GM18526 (cell line): Measurements from ENCODE around the gene DDR1.

ENCODE experiments used
- POLR2A ChIP-seq: IDR thresholded peaks from 3 replicates; pipeline ENCODE4 v1.6.1; 2011; ENCODE audit not compliant: insufficient read length; ENCODE audit errors: extremely low read depth

Gene DDR1

GRCh38 chr6:30845183-30845582 lies 39.1 kb upstream of the DDR1 start:
- no peak for TF ChIP-seq POLR2A

GRCh38 chr6:30847421-30847970 lies 36.8 kb upstream of the DDR1 start:
- TF ChIP-seq POLR2A = no peak

DNA sequence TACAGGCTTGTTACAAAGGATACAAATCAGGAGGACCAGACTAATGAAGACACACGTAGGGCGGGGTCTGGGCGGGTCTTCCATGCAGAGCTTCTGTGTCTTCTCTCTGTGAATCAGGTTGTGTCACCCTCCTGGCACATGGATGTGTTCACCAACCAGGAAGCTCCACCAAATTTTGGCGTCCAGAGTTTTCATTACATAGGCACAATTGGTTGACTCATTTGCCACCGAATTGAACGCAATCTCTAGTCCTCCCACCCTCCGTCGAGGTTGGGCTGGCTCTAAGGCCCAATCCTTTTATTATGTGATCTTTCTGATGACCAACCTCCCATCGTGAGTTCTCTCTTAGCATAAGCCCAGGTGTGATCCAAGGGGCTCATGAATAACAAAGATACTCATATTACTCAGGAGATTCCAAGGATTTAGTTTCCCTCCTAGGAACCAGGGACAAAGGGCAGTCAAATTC lies 36.3 kb upstream of the DDR1 start:
- TF ChIP-seq POLR2A = no peak

GRCh38 chr6:30849903-30850651 lies 34.2 kb upstream of the DDR1 start:
- TF ChIP-seq POLR2A = no peak

DNA sequence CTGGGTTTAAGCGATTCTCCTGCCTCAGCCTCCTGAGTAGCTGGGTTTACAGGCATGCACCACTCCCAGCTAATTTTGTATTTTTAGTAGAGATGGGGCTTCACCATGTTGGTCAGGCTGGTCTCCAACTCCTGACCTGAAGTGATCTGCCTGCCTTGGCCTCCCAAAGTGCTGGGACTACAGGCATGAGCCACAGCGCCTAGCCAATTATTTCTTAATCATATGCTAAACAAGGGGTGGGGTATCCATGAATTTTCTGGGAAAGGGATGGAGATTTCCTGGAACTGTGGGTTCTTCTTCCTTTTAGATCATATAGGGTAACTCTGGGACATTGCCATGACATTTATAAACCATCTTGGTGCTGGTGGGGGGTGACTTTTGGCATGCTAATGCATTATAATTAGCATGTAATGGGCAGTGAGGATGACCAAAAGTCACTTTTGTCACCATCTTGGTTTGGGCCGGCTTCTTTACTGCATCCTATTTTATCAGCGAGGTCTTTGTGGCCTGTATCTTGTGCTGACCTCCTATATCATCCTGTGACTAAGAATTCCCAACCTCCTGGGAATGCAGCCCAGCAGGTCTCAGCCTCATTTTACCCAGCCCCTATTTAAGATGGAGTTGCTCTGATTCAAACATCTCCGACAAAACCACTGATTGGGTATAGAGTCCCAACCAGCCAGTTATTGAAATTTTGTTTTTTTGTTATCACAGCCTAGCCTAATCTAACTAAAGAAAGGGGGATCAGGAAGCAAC lies 29.9 kb upstream of the DDR1 start:
- no peak for TF ChIP-seq POLR2A

GRCh38 chr6:30855429-30856075 lies 28.8 kb upstream of the DDR1 start:
- TF ChIP-seq POLR2A = no peak

- TF ChIP-seq POLR2A = no peak
Measured at GRCh38 chr6:30857112-30857511, 27.2 kb upstream of the DDR1 start.

- no peak for TF ChIP-seq POLR2A
Measured at GRCh38 chr6:30857549-30857948, 26.8 kb upstream of the DDR1 start.

DNA sequence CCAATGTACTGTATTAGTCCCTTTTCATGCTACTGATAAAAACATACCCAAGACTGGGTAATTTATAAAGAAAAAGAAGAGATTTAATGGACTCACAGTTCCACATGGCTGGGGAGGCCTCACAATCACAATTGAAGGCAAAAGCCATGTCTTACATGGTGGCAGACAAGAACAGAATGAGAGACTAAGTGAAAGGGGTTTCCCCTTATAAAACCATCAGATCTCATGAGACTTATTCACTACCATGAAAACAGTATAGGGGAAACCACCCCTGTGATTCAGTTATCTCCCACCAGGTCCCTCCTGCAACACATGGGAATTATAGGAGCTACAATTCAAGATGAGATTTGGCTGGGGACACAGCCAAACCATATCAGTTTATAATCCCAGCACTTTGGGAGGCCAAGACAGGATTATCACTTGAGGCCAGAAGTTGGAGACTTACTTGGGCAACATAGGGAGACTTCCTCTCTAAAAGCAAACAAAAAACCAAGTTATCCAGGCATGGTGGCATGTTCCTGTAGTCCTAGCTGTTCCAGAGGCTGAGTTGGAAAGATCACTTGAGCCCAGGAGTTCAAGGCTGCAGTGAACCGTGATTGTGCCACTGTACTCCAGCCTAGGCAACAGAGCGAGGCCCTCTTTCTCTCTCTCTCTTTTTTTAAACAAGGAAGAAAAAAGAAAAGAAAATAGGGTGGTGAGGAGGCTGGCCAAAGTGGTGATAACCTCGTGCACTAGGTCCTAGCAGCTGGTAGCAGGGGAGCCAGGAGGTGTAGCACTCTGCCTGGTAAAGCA lies 22.9 kb upstream of the DDR1 start:
- no peak for TF ChIP-seq POLR2A

DNA sequence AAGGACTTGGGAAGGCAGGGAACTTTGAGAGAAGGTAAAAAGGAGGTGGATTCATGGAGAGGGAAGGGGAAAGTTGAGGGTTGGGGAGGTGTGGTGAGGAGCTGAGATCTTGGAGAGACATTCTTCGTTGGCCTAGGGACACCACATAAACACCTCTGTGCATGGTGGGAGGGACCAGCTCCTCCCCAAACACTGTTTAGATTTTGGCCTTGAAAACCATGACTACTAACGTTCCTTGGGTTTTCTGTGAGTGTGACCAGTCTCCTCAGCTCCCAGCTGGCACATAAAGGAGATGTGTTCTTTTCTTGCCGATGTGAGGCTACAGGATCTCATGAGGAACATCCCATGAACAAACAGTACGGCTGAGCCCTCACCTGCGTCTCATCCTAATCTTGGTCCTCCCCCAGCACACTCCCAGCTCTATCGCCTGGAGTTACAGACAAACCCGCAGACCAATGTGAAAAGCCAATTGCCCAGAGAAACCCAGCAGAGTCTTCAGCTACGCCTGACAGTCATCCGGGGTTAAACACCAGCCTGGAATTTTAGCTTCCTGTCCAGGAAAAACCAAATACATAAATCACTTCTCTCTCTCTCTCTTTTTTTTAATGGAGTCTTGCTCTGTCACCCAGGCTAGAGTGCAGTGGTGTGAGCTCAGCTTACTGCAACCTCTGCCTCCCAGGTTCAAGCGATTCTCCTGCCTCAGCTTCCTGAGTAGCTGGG lies 22.0 kb upstream of the DDR1 start:
- no peak for TF ChIP-seq POLR2A

GRCh38 chr6:30864325-30864724 lies 20.0 kb upstream of the DDR1 start:
- no peak for TF ChIP-seq POLR2A

GRCh38 chr6:30870546-30870945 lies 13.8 kb upstream of the DDR1 start:
- TF ChIP-seq POLR2A = no peak

DNA sequence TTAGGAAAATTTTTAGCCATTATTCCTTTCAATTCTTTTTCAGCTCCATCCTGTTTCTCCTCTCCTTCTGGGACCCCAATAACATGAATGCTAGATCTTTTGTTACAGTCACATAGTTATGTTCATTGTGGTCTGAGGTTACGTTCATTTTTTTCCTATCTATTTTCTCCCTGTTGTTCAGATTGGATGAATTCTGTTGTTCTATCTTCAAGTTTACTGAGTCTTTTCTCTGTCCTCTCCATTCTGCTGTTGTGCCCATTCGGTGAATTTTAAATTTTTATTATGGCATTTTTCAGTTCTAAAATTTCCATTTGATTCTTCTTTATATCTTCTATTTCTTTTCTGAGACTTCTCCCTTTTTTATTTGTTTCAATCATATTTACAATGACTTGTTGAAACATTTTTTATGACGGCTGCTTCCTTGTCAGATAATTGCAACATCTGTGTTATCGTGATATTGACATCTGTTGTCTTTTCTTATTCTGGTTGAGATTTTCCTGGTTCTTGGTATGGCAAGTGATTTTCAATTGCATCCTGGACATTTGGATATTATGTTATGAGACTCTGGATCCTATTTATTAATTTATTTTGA lies 12.6 kb upstream of the DDR1 start:
- TF ChIP-seq POLR2A = no peak

DNA sequence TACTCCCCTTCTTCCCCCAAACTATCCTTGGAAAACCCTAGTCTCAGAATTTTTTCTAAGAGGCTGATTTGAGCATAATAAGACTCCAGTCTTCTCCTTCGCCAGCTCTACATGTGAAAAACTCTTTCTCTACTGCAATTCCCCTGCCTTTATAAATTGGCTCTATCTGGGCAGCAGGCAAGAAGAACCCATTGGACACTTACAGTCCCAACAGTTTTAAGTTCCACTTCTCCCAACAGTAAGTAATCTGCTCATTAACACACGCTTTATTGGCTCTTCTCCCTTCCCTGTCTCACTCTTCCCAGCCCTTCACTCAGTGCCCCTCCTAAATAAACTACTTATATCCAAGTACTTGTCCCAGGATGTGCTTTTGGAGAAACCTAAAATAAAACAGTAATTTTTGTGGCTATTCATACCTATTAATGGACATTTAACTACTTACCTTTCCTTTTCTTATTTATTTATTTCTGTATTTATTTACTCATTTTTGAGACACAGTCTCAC lies 11.1 kb upstream of the DDR1 start:
- TF ChIP-seq POLR2A = no peak
